ENCODE results near the gene ITIH2.
"Not testable (repeated sequence)": the region's sequence is repeated elsewhere in the genome, so short reads cannot be mapped to it uniquely, and the experiment has no call there.

ITIH2 gene

GRCh38 chr10:7768417-7768816 is 65.3 kb downstream of the ITIH2 start:
- no peak for DNase-seq (ENCODE audit: low read depth)
- TF ChIP-seq CTCF (IDR thresholded peaks at IDR 0.05; ENCODE audit: insufficient read depth, low read depth, low read length, missing control alignments): no peak
- no peak overlapping the region for H3K4me3 ChIP-seq (ENCODE audit: low read length)

- no peak for DNase-seq (ENCODE audit: low read depth)
- H3K4me3 ChIP-seq (ENCODE audit: low read length): no peak overlapping the region
- TF ChIP-seq CTCF (IDR thresholded peaks at IDR 0.05; ENCODE audit: insufficient read depth, low read depth, low read length, missing control alignments): no peak
Measured at GRCh38 chr10:7773845-7774801, 71.0 kb downstream of the ITIH2 start.

GRCh38 chr10:7776777-7777176 is 73.7 kb downstream of the ITIH2 start:
- no peak overlapping the region for H3K4me3 ChIP-seq (ENCODE audit: low read length)
- no peak for DNase-seq (ENCODE audit: low read depth)
- no peak for TF ChIP-seq CTCF (IDR thresholded peaks at IDR 0.05; ENCODE audit: insufficient read depth, low read depth, low read length, missing control alignments)

- DNase-seq (ENCODE audit: low read depth); H3K4me3 ChIP-seq (ENCODE audit: low read length): not testable (repeated sequence)
Measured at GRCh38 chr10:7782194-7782593, 79.1 kb downstream of the ITIH2 start.

- TF ChIP-seq CTCF (IDR thresholded peaks at IDR 0.05; ENCODE audit: insufficient read depth, low read depth, low read length, missing control alignments): no peak
- H3K4me3 ChIP-seq (ENCODE audit: low read length): peak overlapping the region; percentile 88
- DNase-seq (ENCODE audit: low read depth): no peak
Measured at GRCh38 chr10:7786430-7786829, 83.3 kb downstream of the ITIH2 start.

GRCh38 chr10:7787150-7787856 is 84.2 kb downstream of the ITIH2 start:
- H3K4me3 ChIP-seq (ENCODE audit: low read length): peak overlapping the region; percentile 88
- TF ChIP-seq CTCF (IDR thresholded peaks at IDR 0.05; ENCODE audit: insufficient read depth, low read depth, low read length, missing control alignments): no peak
- peak; percentile 56 for DNase-seq (ENCODE audit: low read depth)

GRCh38 chr10:7787857-7788638 is 84.9 kb downstream of the ITIH2 start, which contains the start of the genes ATP5F1C and KIN:
Gene ATP5F1C (plus strand): TSS chr10:7788177. CDS start chr10:7788208, 31 bp downstream.
Gene KIN (minus strand): TSS chr10:7787993. CDS start chr10:7787933, 60 bp downstream.
- no peak for TF ChIP-seq CTCF (IDR thresholded peaks at IDR 0.05; ENCODE audit: insufficient read depth, low read depth, low read length, missing control alignments)
- peak within 1 kb of the TSS; percentile 88 for H3K4me3 ChIP-seq (ENCODE audit: low read length)
- peak; percentile 96 for DNase-seq (ENCODE audit: low read depth)
